WERI-Rb-1 (cell line): ENCODE data around the gene GPX4.

Source experiments
- DNase-seq: peaks from one replicate; pipeline ENCODE4 v3.0.0-alpha.2; 2020
- H3K27ac ChIP-seq: fragments of 250-450 bp; sonication (Bioruptor Pico); 2 replicates; pipeline ENCODE4 v1.5.1; 2020; ENCODE audit warnings: mild to moderate bottlenecking, moderate library complexity
- H3K27me3 ChIP-seq: fragments of 250-450 bp; sonication (Bioruptor Pico); 2 replicates; pipeline ENCODE4 v1.5.1; 2021; ENCODE audit warnings: mild to moderate bottlenecking, low read depth, moderate library complexity; ENCODE audit not compliant: insufficient read depth, severe bottlenecking
- H3K36me3 ChIP-seq: fragments of 250-450 bp; sonication (Bioruptor Pico); 2 replicates; pipeline ENCODE4 v1.5.1; 2020; ENCODE audit warnings: mild to moderate bottlenecking, moderate library complexity
- H3K4me3 ChIP-seq: 2 replicates; pipeline ENCODE4 v1.5.1; 2011; ENCODE audit warnings: low read depth, mild to moderate bottlenecking, control low read depth, low read length
- H3K9me3 ChIP-seq: fragments of 250-450 bp; sonication (Bioruptor Pico); 2 replicates; pipeline ENCODE4 v1.5.1; 2021; ENCODE audit warnings: mild to moderate bottlenecking, moderate library complexity; ENCODE audit not compliant: severe bottlenecking
- CTCF ChIP-seq: IDR thresholded peaks from 2 replicates; pipeline ENCODE4 v1.5.1; 2011; ENCODE audit warnings: low read depth, mild to moderate bottlenecking, control low read depth, inconsistent platforms, low read length

The GPX4 gene

GRCh38 chr19:1076951-1077350 is 26.8 kb upstream of the GPX4 start:
- H3K27me3 ChIP-seq = no peaks in the 10 kb centered on the region
- no peak overlapping the region for H3K4me3 ChIP-seq
- no peaks in the 10 kb centered on the region for H3K9me3 ChIP-seq
- no peak for TF ChIP-seq CTCF
- no peaks in the 10 kb centered on the region; the same call in 1 of the 2 replicates for H3K36me3 ChIP-seq
- H3K27ac ChIP-seq = no peak overlapping the region
- DNase-seq = no peak

- DNase-seq = no peak
- peaks cover 8% of the 10 kb centered on the region for H3K36me3 ChIP-seq
- no peak overlapping the region for H3K4me3 ChIP-seq
These were observed 24.2 kb upstream of the GPX4 start for GRCh38 chr19:1079566-1080111.

GRCh38 chr19:1080360-1081161 is 23.2 kb upstream of the GPX4 start:
- TF ChIP-seq CTCF = no peak
- peaks cover 9% of the 10 kb centered on the region for H3K36me3 ChIP-seq
- H3K4me3 ChIP-seq = no peak overlapping the region
- no peaks in the 10 kb centered on the region for H3K27me3 ChIP-seq
- no peak for DNase-seq
- H3K9me3 ChIP-seq = no peaks in the 10 kb centered on the region
- H3K27ac ChIP-seq = no peak overlapping the region

More at GRCh38 chr19:1079566-1080111, 24.2 kb upstream of the GPX4 start:
- H3K27ac ChIP-seq = no peak overlapping the region
- no peaks in the 10 kb centered on the region for H3K27me3 ChIP-seq
- TF ChIP-seq CTCF = no peak
- no peaks in the 10 kb centered on the region for H3K9me3 ChIP-seq

GRCh38 chr19:1081301-1082164 is 22.3 kb upstream of the GPX4 start:
- H3K27me3 ChIP-seq = no peaks in the 10 kb centered on the region
- no peak overlapping the region for H3K27ac ChIP-seq
- no peaks in the 10 kb centered on the region for H3K9me3 ChIP-seq
- H3K4me3 ChIP-seq = no peak overlapping the region
- no peak for DNase-seq
- peaks cover 19% of the 10 kb centered on the region for H3K36me3 ChIP-seq
- no peak for TF ChIP-seq CTCF

- Histone ChIP-seq H3K27me3 (no peaks in the 10 kb centered on the region), H3K9me3 (no peaks in the 10 kb centered on the region), H3K36me3 (peaks cover 26% of the 10 kb centered on the region), H3K27ac (no peak overlapping the region), H3K4me3 (no peak overlapping the region)
- TF ChIP-seq CTCF = no peak
- peak; percentile 57 for DNase-seq
These were observed 21.4 kb upstream of the GPX4 start for GRCh38 chr19:1082165-1082927.
